SU-DHL-6 (cell line): ENCODE data around the gene ATG12.

Source experiments
- H2AFZ ChIP-seq: fragments of 200-600 bp; sonication (generic); 2 replicates; pipeline ENCODE4 v1.6.1; 2014; ENCODE audit warnings: low read depth, mild to moderate bottlenecking, moderate library complexity, mixed read lengths, antibody characterized with exemption, low read length; ENCODE audit not compliant: severe bottlenecking
- H3F3A ChIP-seq: fragments of 200-600 bp; shearing (Covaris generic); 2 replicates; pipeline ENCODE4 v1.6.0; 2016; ENCODE audit warnings: antibody characterized with exemption, mild to moderate bottlenecking; ENCODE audit not compliant: insufficient read depth
- H3K27ac ChIP-seq: fragments of 200-600 bp; sonication (generic); 2 replicates; pipeline ENCODE4 v1.5.1; 2016; ENCODE audit warnings: low read depth, mild to moderate bottlenecking, low read length, moderate library complexity, mixed read lengths
- H3K27me3 ChIP-seq: fragments of 200-600 bp; sonication (generic), shearing (Covaris generic); 2 replicates; pipeline ENCODE4 v1.6.0; 2014; ENCODE audit warnings: mild to moderate bottlenecking, low read length
- H3K36me3 ChIP-seq: fragments of 200-600 bp; sonication (generic); 2 replicates; pipeline ENCODE4 v1.6.1; 2014; ENCODE audit warnings: mild to moderate bottlenecking, low read length, mixed read lengths
- H3K4me2 ChIP-seq: fragments of 300-600, 200-600 bp; shearing (Covaris generic), sonication (generic); 2 replicates; pipeline ENCODE4 v1.6.0; 2014; ENCODE audit warnings: low read length, low read depth, mild to moderate bottlenecking; ENCODE audit not compliant: poor library complexity, severe bottlenecking
- H3K4me3 ChIP-seq: fragments of 200-600 bp; sonication (generic); 2 replicates; pipeline ENCODE4 v1.5.1; 2014; ENCODE audit warnings: antibody characterized with exemption, low read length, mild to moderate bottlenecking, mixed read lengths; ENCODE audit not compliant: insufficient read depth, poor library complexity, severe bottlenecking
- H3K79me2 ChIP-seq: fragments of 200-600 bp; sonication (generic); 2 replicates; pipeline ENCODE4 v1.6.1; 2014; ENCODE audit warnings: mild to moderate bottlenecking, low read length, moderate library complexity; ENCODE audit not compliant: insufficient read depth
- H3K9ac ChIP-seq: fragments of 200-600 bp; sonication (generic); 2 replicates; pipeline ENCODE4 v1.7.0; 2014; ENCODE audit warnings: mild to moderate bottlenecking, low read length
- H3K9me2 ChIP-seq: fragments of 200-600 bp; sonication (generic); replicated peaks from 2 replicates; pipeline ENCODE4 v1.6.1; 2014; ENCODE audit warnings: low read length; ENCODE audit not compliant: insufficient read depth
- H3K9me3 ChIP-seq: fragments of 200-600 bp; sonication (generic); 2 replicates; pipeline ENCODE4 v1.6.1; 2014; ENCODE audit warnings: low read length, mixed read lengths; ENCODE audit not compliant: insufficient read depth
- H4K20me1 ChIP-seq: fragments of 200-600 bp; sonication (generic); 2 replicates; pipeline ENCODE4 v1.6.1; 2014; ENCODE audit warnings: low read depth, mild to moderate bottlenecking, antibody characterized with exemption, low read length, moderate library complexity, mixed read lengths
- EZH2phosphoT487 ChIP-seq: fragments of 200-600 bp; sonication (generic), shearing (Covaris generic); conservative IDR thresholded peaks from 2 replicates; pipeline ENCODE4 v1.6.1; 2018; ENCODE audit warnings: mild to moderate bottlenecking, antibody characterized with exemption, low read length, moderate library complexity, mixed read lengths
- TF ChIP-seq, protein P1 (sequence below): fragments of 200-600 bp; sonication (generic); IDR thresholded peaks from one replicate; pipeline ENCODE4 v1.5.1; 2017; ENCODE audit warnings: antibody characterized with exemption, mild to moderate bottlenecking, low read length, moderate library complexity; ENCODE audit not compliant: insufficient read depth, poor library complexity, severe bottlenecking

The ATG12 gene

DNA sequence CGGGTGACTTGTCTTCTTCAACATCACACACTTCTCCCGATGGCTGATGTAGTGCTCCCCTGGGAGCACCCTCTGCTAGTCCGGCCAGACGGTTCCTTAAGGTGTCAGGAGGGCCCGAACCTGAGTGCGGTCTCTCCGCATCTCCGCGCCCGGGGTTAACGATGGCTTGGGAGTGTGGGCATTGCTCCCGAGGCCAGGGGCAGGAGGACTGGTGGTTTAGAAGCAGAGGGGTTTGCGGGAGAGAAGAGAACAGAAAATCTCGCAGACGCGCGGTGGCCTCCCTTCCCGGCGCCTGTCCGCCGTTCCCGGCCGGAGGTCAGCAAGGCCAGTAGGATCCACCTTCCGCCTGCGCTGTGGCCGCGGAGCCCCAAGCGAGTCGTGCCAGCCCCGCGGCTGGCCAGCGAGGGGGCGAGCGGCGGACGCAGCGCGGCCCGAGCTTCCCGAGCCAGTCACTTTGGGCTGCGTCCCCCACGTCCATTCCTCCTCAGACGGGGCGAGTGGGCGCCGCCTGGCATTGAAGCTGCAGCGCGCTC lies 25.6 kb downstream of the ATG12 start:
- H3K79me2 ChIP-seq: no peaks in the 10 kb centered on the region
- no peak overlapping the region for H3K27ac ChIP-seq
- H3F3A ChIP-seq: no peaks in the 10 kb centered on the region
- H3K9me3 ChIP-seq: no peaks in the 10 kb centered on the region
- H3K36me3 ChIP-seq: no peaks in the 10 kb centered on the region
- no peak overlapping the region for H3K4me2 ChIP-seq
- no peaks in the 10 kb centered on the region for H3K27me3 ChIP-seq
- no peak overlapping the region for H2AFZ ChIP-seq
- H4K20me1 ChIP-seq: no peaks in the 10 kb centered on the region
- no peaks in the 10 kb centered on the region for H3K9me2 ChIP-seq
- no peak overlapping the region for H3K4me3 ChIP-seq
- H3K9ac ChIP-seq: no peak overlapping the region
- TF ChIP-seq, protein P1, sequence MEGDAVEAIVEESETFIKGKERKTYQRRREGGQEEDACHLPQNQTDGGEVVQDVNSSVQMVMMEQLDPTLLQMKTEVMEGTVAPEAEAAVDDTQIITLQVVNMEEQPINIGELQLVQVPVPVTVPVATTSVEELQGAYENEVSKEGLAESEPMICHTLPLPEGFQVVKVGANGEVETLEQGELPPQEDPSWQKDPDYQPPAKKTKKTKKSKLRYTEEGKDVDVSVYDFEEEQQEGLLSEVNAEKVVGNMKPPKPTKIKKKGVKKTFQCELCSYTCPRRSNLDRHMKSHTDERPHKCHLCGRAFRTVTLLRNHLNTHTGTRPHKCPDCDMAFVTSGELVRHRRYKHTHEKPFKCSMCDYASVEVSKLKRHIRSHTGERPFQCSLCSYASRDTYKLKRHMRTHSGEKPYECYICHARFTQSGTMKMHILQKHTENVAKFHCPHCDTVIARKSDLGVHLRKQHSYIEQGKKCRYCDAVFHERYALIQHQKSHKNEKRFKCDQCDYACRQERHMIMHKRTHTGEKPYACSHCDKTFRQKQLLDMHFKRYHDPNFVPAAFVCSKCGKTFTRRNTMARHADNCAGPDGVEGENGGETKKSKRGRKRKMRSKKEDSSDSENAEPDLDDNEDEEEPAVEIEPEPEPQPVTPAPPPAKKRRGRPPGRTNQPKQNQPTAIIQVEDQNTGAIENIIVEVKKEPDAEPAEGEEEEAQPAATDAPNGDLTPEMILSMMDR: no peak
- TF ChIP-seq EZH2phosphoT487: no peak

- H4K20me1 ChIP-seq: no peaks in the 10 kb centered on the region
- no peak overlapping the region for H3K4me3 ChIP-seq
- no peak overlapping the region for H3K9ac ChIP-seq
- no peaks in the 10 kb centered on the region for H3K36me3 ChIP-seq
- H3K79me2 ChIP-seq: no peaks in the 10 kb centered on the region
- no peak overlapping the region for H2AFZ ChIP-seq
- no peaks in the 10 kb centered on the region for H3F3A ChIP-seq
- H3K27me3 ChIP-seq: no peaks in the 10 kb centered on the region
- no peak overlapping the region for H3K27ac ChIP-seq
- no peaks in the 10 kb centered on the region for H3K9me2 ChIP-seq
- no peak for TF ChIP-seq EZH2phosphoT487
- TF ChIP-seq, protein P1: no peak
- no peaks in the 10 kb centered on the region for H3K9me3 ChIP-seq
- H3K4me2 ChIP-seq: no peak overlapping the region
These were observed 26.2 kb downstream of the ATG12 start for GRCh38 chr5:115815006-115815692.

- Histone ChIP-seq H3K4me2 (no peak overlapping the region), H3K27ac (no peak overlapping the region), H4K20me1 (no peaks in the 10 kb centered on the region), H2AFZ (no peak overlapping the region), H3K9me2 (no peaks in the 10 kb centered on the region), H3K9ac (no peak overlapping the region), H3F3A (no peaks in the 10 kb centered on the region), H3K4me3 (no peak overlapping the region), H3K27me3 (no peaks in the 10 kb centered on the region), H3K9me3 (no peaks in the 10 kb centered on the region), H3K79me2 (no peaks in the 10 kb centered on the region), H3K36me3 (no peaks in the 10 kb centered on the region)
- TF ChIP-seq, protein P1: no peak
- no peak for TF ChIP-seq EZH2phosphoT487
These were observed 27.6 kb downstream of the ATG12 start for GRCh38 chr5:115813719-115814118.
